PC-3 (cell line): ENCODE results near the gene TSKS. TPM values are rescaled to one million over a fixed set of nuclear protein-coding genes. Genes with fewer than 3 reads are reported as not detected.

Experiments used
- ATAC-seq: fragments of 200-7000 bp; cut with Tn5 transposase; 2 replicates; pipeline ENCODE4 v1.9.1; 2020; ENCODE audit warnings: mild to moderate bottlenecking, moderate library complexity
- BruUV-seq: library from RNA; stranded (reverse); fragments of 400-500 nt; replicated peaks from 2 replicates; lab custom pipeline; 2021; lab: Mats Ljungman, UMichigan
- CTCF ChIA-PET: fragments of 300-600 bp; sonication (Branson Sonifier 250); formaldehyde crosslinking; loops from one replicate; lab custom pipeline; 2022; ENCODE audit warnings: antibody characterized with exemption; lab: Charles Lee
- POLR2A ChIA-PET: fragments of 300-600 bp; sonication (Branson Sonifier 250); formaldehyde crosslinking; loops from one replicate; lab custom pipeline; 2022; ENCODE audit warnings: antibody characterized with exemption; ENCODE audit not compliant: unreplicated experiment; lab: Charles Lee
- DNase-seq: peaks from one replicate; pipeline ENCODE4 v3.0.0-alpha.2; 2015
- H2AFZ ChIP-seq: fragments of 300-600 bp; sonication (generic); 2 replicates; pipeline ENCODE4 v1.6.0; 2016; ENCODE audit warnings: antibody characterized with exemption, low read length
- H3F3A ChIP-seq: fragments of 300-600 bp; sonication (generic); one replicate; pipeline ENCODE4 v1.6.0; 2017; ENCODE audit warnings: antibody characterized with exemption, low read length, control low read depth, mild to moderate bottlenecking; ENCODE audit not compliant: unreplicated experiment
- H3K27ac ChIP-seq: fragments of 300-600 bp; sonication (generic); 2 replicates; pipeline ENCODE4 v1.5.1; 2016; ENCODE audit warnings: mild to moderate bottlenecking, low read length
- H3K27me3 ChIP-seq: fragments of 300-600 bp; sonication (generic); 2 replicates; pipeline ENCODE4 v1.6.1; 2016; ENCODE audit warnings: low read length, mixed read lengths
- H3K36me3 ChIP-seq: fragments of 300-600 bp; sonication (generic); 2 replicates; pipeline ENCODE4 v1.6.1; 2016; ENCODE audit warnings: low read depth, mixed run types, low read length, mixed read lengths
- H3K4me1 ChIP-seq: fragments of 300-600 bp; sonication (generic); 2 replicates; pipeline ENCODE4 v1.5.1; 2016; ENCODE audit warnings: low read length; ENCODE audit not compliant: insufficient read depth
- H3K4me2 ChIP-seq: fragments of 300-600 bp; sonication (generic); 2 replicates; pipeline ENCODE4 v1.6.0; 2016; ENCODE audit warnings: low read length
- H3K4me3 ChIP-seq: fragments of 300-600 bp; sonication (generic); 2 replicates; pipeline ENCODE4 v1.5.1; 2016; ENCODE audit warnings: mild to moderate bottlenecking, low read length, mixed read lengths
- H3K79me2 ChIP-seq: fragments of 300-600 bp; sonication (generic); 2 replicates; pipeline ENCODE4 v1.6.1; 2017; ENCODE audit warnings: low read length, mixed read lengths
- H3K9ac ChIP-seq: fragments of 300-600 bp; sonication (generic); 2 replicates; pipeline ENCODE4 v1.6.0; 2016; ENCODE audit warnings: mild to moderate bottlenecking, low read length
- H3K9me2 ChIP-seq: fragments of 300-600 bp; sonication (generic); replicated peaks from 2 replicates; pipeline ENCODE4 v1.6.1; 2016; ENCODE audit warnings: mixed run types, low read length, mixed read lengths
- H3K9me3 ChIP-seq: fragments of 300-600 bp; sonication (generic); 2 replicates; pipeline ENCODE4 v1.6.1; 2016; ENCODE audit warnings: low read length, mixed read lengths
- H4K20me1 ChIP-seq: fragments of 300-600 bp; sonication (generic); 2 replicates; pipeline ENCODE4 v1.6.1; 2016; ENCODE audit warnings: low read length, mixed read lengths
- EZH2 ChIP-seq: fragments of 300-600 bp; sonication (generic); IDR thresholded peaks from one replicate; pipeline ENCODE4 v1.6.1; 2017; ENCODE audit warnings: antibody characterized with exemption, mild to moderate bottlenecking, low read length; ENCODE audit not compliant: unreplicated experiment
- EZH2phosphoT487 ChIP-seq: fragments of 300-600 bp; sonication (generic); IDR thresholded peaks from 2 replicates; pipeline ENCODE4 v1.6.1; 2018; ENCODE audit warnings: mild to moderate bottlenecking, antibody characterized with exemption, low read length, borderline replicate concordance
- intact Hi-C: fragments of 100-400 bp; cut with micrococcal nuclease; formaldehyde crosslinking; loops from 2 replicates; pipeline ENCODE4 v1.9.0; 2023
- total RNA-seq: library from RNA; depleted of rRNA; stranded (reverse); fragments of >200 nt; gene quantifications from 2 replicates; pipeline ENCODE4 v1.2.3, GENCODE V29; 2014
- TF ChIP-seq, protein P1 (sequence below): fragments of 300-600 bp; sonication (generic); conservative IDR thresholded peaks from 2 replicates; pipeline ENCODE4 v1.5.1; 2017; ENCODE audit warnings: antibody characterized with exemption, low read depth, mild to moderate bottlenecking, low read length

TSKS gene
- total RNA-seq, 1 experiment from 2014 or later = not detected

DNA sequence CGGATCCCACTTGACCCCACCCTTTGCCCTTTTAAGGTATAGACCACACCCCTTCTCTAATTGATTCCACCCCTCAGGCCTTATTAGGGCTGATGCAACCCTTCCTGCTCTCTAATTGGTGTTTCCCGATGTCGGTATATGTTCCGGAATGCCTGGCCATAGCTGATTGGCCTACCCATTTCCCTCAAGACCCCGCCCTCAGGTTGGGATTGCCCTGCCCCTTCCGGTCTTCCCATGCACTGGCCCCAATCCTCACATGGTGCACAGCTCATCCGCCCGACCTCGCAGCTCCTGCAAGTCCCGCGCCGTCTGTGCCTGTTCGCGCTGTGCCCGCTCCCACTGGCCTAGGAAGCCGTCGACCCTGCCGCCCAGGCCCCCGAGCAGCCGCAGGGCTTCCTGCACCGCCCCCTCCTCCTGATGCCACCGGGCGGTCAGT, 18.1 kb downstream of the TSKS start:
- no peak for ATAC-seq

DNA sequence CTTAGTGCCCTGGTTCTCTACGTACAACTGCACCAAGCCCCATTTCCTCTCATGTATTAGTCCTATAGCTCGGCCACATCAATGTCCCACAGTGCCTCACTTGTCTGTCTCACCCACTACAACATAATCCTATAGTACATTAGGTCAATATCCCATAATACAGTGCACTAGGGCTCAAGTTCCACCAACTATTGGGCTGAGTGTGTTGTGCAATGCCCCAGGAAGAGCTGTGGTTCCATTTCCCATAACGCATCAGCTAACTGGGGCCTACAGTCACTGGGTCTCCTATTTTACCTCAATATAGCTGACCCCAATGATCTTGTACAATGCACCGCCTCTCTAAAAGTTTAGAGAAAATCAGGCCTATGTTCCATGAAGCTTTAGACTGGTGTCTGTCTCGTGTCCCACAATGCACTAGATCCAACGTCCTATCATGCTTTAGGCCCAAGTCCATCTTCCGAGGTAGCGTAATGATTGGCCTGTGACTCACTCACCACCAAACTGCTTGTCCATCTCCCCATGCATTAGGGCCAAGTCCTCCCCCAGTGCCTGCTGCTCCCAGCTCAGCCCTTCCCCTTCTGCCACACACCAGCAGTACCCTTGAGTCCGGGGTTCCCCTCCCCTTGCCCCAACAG, 21.8 kb downstream of the TSKS start:
- no peak overlapping the region for H3K9ac ChIP-seq
- no peaks in the 10 kb centered on the region for H3K79me2 ChIP-seq
- H4K20me1 ChIP-seq = no peaks in the 10 kb centered on the region
- DNase-seq = no peak
- H3K27ac ChIP-seq = no peak overlapping the region
- TF ChIP-seq EZH2phosphoT487 = no peak
- TF ChIP-seq, protein P1, sequence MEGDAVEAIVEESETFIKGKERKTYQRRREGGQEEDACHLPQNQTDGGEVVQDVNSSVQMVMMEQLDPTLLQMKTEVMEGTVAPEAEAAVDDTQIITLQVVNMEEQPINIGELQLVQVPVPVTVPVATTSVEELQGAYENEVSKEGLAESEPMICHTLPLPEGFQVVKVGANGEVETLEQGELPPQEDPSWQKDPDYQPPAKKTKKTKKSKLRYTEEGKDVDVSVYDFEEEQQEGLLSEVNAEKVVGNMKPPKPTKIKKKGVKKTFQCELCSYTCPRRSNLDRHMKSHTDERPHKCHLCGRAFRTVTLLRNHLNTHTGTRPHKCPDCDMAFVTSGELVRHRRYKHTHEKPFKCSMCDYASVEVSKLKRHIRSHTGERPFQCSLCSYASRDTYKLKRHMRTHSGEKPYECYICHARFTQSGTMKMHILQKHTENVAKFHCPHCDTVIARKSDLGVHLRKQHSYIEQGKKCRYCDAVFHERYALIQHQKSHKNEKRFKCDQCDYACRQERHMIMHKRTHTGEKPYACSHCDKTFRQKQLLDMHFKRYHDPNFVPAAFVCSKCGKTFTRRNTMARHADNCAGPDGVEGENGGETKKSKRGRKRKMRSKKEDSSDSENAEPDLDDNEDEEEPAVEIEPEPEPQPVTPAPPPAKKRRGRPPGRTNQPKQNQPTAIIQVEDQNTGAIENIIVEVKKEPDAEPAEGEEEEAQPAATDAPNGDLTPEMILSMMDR = no peak
- no peak for TF ChIP-seq EZH2
- ChIA-PET CTCF (no interaction called here), POLR2A (interaction anchor here (0.7 kb wide), 1 partner anchor 9 kb away, joined by 5 read pairs; no protein-coding TSS in a partner anchor)
- ATAC-seq = no peak
- no peaks in the 10 kb centered on the region for H3K9me3 ChIP-seq
- H3K4me1 ChIP-seq = no peaks in the 10 kb centered on the region
- H3K9me2 ChIP-seq = no peaks in the 10 kb centered on the region
- no peak overlapping the region for H3K4me3 ChIP-seq
- no peaks in the 10 kb centered on the region for H3F3A ChIP-seq
- H2AFZ ChIP-seq = no peak overlapping the region
- H3K4me2 ChIP-seq = no peak overlapping the region
- H3K27me3 ChIP-seq = no peaks in the 10 kb centered on the region
- BruUV-seq = no TSS peak
- intact Hi-C loops = no loop called here
- H3K36me3 ChIP-seq = no peaks in the 10 kb centered on the region

More for the DNA sequence above, 18.1 kb downstream of the TSKS start:
- Histone ChIP-seq H3K27me3 (no peaks in the 10 kb centered on the region), H3K4me2 (no peak overlapping the region), H3K9ac (no peak overlapping the region), H4K20me1 (no peaks in the 10 kb centered on the region), H3F3A (no peaks in the 10 kb centered on the region), H2AFZ (no peak overlapping the region), H3K9me3 (no peaks in the 10 kb centered on the region), H3K27ac (no peak overlapping the region), H3K9me2 (no peaks in the 10 kb centered on the region), H3K79me2 (no peaks in the 10 kb centered on the region), H3K4me1 (no peaks in the 10 kb centered on the region), H3K36me3 (no peaks in the 10 kb centered on the region), H3K4me3 (no peak overlapping the region)
- ChIA-PET CTCF (no interaction called here), POLR2A (no interaction called here)
- DNase-seq = no peak
- intact Hi-C loops = no loop called here
- no TSS peak for BruUV-seq
- TF ChIP-seq, protein P1 = no peak
- TF ChIP-seq EZH2phosphoT487 (no peak), EZH2 (no peak)

DNA sequence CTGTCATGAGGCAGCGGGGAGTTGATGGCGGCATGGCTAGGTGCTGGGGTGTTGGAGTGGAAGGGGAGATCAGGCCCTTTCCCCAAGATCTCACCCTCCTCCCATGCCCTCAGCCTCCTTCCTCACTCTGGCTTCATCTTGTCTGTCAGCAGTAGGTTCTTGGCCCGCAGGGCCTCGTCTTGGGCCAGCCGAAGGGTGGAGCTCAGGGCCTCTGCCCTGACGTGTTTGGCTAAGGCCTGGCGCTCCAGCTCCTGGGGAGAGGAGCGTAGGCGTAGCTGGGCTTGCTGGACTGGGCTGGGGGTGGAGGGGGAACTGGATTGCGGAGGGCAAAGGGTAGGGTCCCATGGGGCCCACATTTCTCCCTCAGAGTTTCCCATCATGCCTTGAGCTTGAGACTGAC, 23.2 kb downstream of the TSKS start:
- Histone ChIP-seq H3F3A (no peaks in the 10 kb centered on the region), H3K36me3 (no peaks in the 10 kb centered on the region), H3K9ac (no peak overlapping the region), H3K9me2 (no peaks in the 10 kb centered on the region), H3K27ac (no peak overlapping the region), H3K4me3 (no peak overlapping the region), H3K27me3 (no peaks in the 10 kb centered on the region), H4K20me1 (no peaks in the 10 kb centered on the region), H2AFZ (no peak overlapping the region), H3K4me2 (no peak overlapping the region), H3K9me3 (no peaks in the 10 kb centered on the region), H3K79me2 (no peaks in the 10 kb centered on the region), H3K4me1 (no peaks in the 10 kb centered on the region)
- DNase-seq = no peak
- intact Hi-C loops = no loop called here
- ChIA-PET CTCF (no interaction called here), POLR2A (interaction anchor here (0.6 kb wide), 1 partner anchor 862 kb away, joined by 3 read pairs; no protein-coding TSS in a partner anchor)
- no TSS peak for BruUV-seq
- ATAC-seq = no peak
- TF ChIP-seq, protein P1 = no peak
- no peak for TF ChIP-seq EZH2phosphoT487
- TF ChIP-seq EZH2 = no peak
